ENCODE data around the gene IL9R.
"Not testable (repeated sequence)": the region's sequence is repeated elsewhere in the genome, so short reads cannot be mapped to it uniquely, and the experiment has no call there.

DNA sequence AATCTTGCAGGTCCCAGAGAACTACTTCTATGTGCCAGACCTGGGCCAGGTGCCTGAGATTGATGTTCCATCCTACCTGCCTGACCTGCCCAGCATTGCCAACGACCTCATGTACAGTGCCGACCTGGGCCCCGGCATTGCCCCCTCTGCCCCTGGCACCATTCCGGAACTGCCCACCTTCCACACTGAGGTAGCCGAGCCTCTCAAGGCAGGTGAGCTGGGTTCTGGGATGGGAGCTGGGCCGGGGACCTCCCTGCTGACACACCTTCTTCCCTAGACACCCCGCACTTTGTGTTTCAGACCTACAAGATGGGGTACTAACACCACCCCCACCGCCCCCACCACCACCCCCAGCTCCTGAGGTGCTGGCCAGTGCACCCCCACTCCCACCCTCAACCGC lies 25.5 kb downstream of the IL9R start:
- not testable (repeated sequence) for TF ChIP-seq CTCF (IDR thresholded peaks at IDR 0.05); REST (IDR thresholded peaks at IDR 0.05; ENCODE audit: insufficient read depth in 1 of 2, low read depth in 2 of 2, low read length in 1 of 2); TCF7L2 (IDR thresholded peaks at IDR 0.05; ENCODE audit: low read depth, low read length); POLR2AphosphoS5 (IDR thresholded peaks at IDR 0.05; ENCODE audit: low read depth, low read length)
